Thyroid gland (tissue), 4 donors: ENCODE data around the gene MORN1.

Experiments used
- CTCF ChIP-seq, 6 experiments: fragments of 200-600 bp in 3 of 6; fragments of 450-650 bp in 3 of 6; sonication (generic) in 3 of 6; IDR thresholded peaks; one replicate each; pipeline ENCODE4 v1.5.1; 2016 to 2019; ENCODE audit warnings: antibody characterized with exemption in 6 of 6, mild to moderate bottlenecking in 2 of 6, inconsistent platforms in 1 of 6, moderate library complexity in 1 of 6
- POLR2A ChIP-seq, 2 donors: fragments of 450-650 bp; IDR thresholded peaks; one replicate each; pipeline ENCODE4 v1.6.1; 2017; ENCODE audit warnings: antibody characterized with exemption in 2 of 2, mild to moderate bottlenecking in 2 of 2, moderate library complexity in 1 of 2

GRCh38 chr1:2319291-2319690 lies 72.1 kb downstream of the MORN1 start:
- TF ChIP-seq POLR2A (IDR thresholded peaks at IDR 0.05): no peak
- no peak for TF ChIP-seq CTCF (IDR thresholded peaks at IDR 0.05)
